HepG2 (cell line): Measurements from ENCODE around the gene PSMC2. TPM values are rescaled to one million over a fixed set of nuclear protein-coding genes. Genes with fewer than 3 reads are reported as not detected.

Experiments used
- ARID2 ChIP-seq: sonication (generic); formaldehyde crosslinking; IDR thresholded peaks from 2 replicates; pipeline ENCODE4 v1.8.1; 2022; ENCODE audit warnings: mild to moderate bottlenecking, missing genetic modification reagents, borderline replicate concordance
- EEA1 ChIP-seq: sonication (generic); formaldehyde crosslinking; IDR thresholded peaks from 2 replicates; pipeline ENCODE4 v1.5.1; 2020; ENCODE audit warnings: mild to moderate bottlenecking, missing genetic modification reagents, borderline replicate concordance
- GABPA ChIP-seq, 2 experiments: IDR thresholded peaks; 2 replicates each; pipeline ENCODE4 v1.6.1; 2011 to 2016; ENCODE audit warnings: low read depth in 2 of 2, low read length in 1 of 2, missing biosample characterization in 1 of 2, missing genetic modification characterization in 1 of 2
- NFIB ChIP-seq: sonication (generic); formaldehyde crosslinking; IDR thresholded peaks from 2 replicates; pipeline ENCODE4 v1.9.0; 2021; ENCODE audit warnings: missing genetic modification reagents, mild to moderate bottlenecking, borderline replicate concordance
- NR1H2 ChIP-seq: sonication (generic); formaldehyde crosslinking; IDR thresholded peaks from 2 replicates; pipeline ENCODE4 v1.8.1; 2022; ENCODE audit warnings: low read depth, missing genetic modification reagents, borderline replicate concordance
- RAD51 ChIP-seq: fragments of 450-650 bp; IDR thresholded peaks from 2 replicates; pipeline ENCODE4 v1.6.1; 2016; ENCODE audit warnings: borderline replicate concordance
- RFXAP ChIP-seq: sonication (generic); formaldehyde crosslinking; IDR thresholded peaks from 2 replicates; pipeline ENCODE4 v1.4.0; 2020; ENCODE audit warnings: missing genetic modification reagents, borderline replicate concordance
- SMARCC2 ChIP-seq: fragments of 450-650 bp; IDR thresholded peaks from 2 replicates; pipeline ENCODE4 v1.6.1; 2017; ENCODE audit warnings: antibody characterized with exemption, mild to moderate bottlenecking
- ZBTB7B ChIP-seq: sonication (generic); formaldehyde crosslinking; IDR thresholded peaks from 2 replicates; pipeline ENCODE4 v1.4.0; 2020; ENCODE audit warnings: missing genetic modification reagents
- ZNF44 ChIP-seq: sonication (generic); formaldehyde crosslinking; IDR thresholded peaks from 2 replicates; pipeline ENCODE4 v1.5.1; 2020; ENCODE audit warnings: mild to moderate bottlenecking, missing genetic modification reagents
- ZNF660 ChIP-seq: sonication (generic); formaldehyde crosslinking; IDR thresholded peaks from 2 replicates; pipeline ENCODE4 v1.5.1; 2020; ENCODE audit warnings: mild to moderate bottlenecking, low read depth, missing genetic modification reagents, borderline replicate concordance
- ZNF780A ChIP-seq: sonication (generic); formaldehyde crosslinking; IDR thresholded peaks from 2 replicates; pipeline ENCODE4 v1.8.0; 2022; ENCODE audit warnings: mild to moderate bottlenecking, missing genetic modification reagents, moderate library complexity
- ZNF879 ChIP-seq: sonication (generic); formaldehyde crosslinking; IDR thresholded peaks from 2 replicates; pipeline ENCODE4 v1.8.1; 2023; ENCODE audit warnings: missing genetic modification reagents
- polyA plus RNA-seq, 8 experiments: library from polyadenylated mRNA; depleted of rRNA in 3 of 8; stranded (reverse) in 7 of 8; unstranded in 1 of 8; fragments of >200 nt; fragmentation: Illumina TruSeq in 4 of 8; extraction: Trizol in 4 of 8; gene quantifications; 2 replicates each; pipeline versions ENCODE4 v1.2.1 to v1.2.3, GENCODE V29; 2011 to 2016; ENCODE audit warnings: low read depth in 4 of 8, missing spikeins in 1 of 8, mixed read lengths in 1 of 8; ENCODE audit not compliant: insufficient read depth in 1 of 8
- total RNA-seq, 5 experiments: library from RNA; depleted of rRNA; stranded (reverse); fragments of >200 nt; fragmentation: Illumina TruSeq; extraction: Trizol; gene quantifications; 2 replicates each; pipeline ENCODE4 v1.2.3, GENCODE V29; 2016; ENCODE audit warnings: low read depth in 1 of 5
- TF ChIP-seq, protein P1 (sequence below): sonication (generic); formaldehyde crosslinking; IDR thresholded peaks from 2 replicates; pipeline ENCODE4 v1.4.0; 2020; ENCODE audit warnings: missing genetic modification reagents, borderline replicate concordance
- TF ChIP-seq, protein P2 (sequence below): IDR thresholded peaks from 2 replicates; pipeline ENCODE4 v1.4.0; 2020; ENCODE audit warnings: mild to moderate bottlenecking, missing genetic modification reagents
- TF ChIP-seq, protein P3 (sequence below): sonication (generic); formaldehyde crosslinking; IDR thresholded peaks from 2 replicates; pipeline ENCODE4 v1.5.0; 2020; ENCODE audit warnings: missing genetic modification reagents
- TF ChIP-seq, protein P4 (sequence below): sonication (generic); formaldehyde crosslinking; IDR thresholded peaks from 2 replicates; pipeline ENCODE4 v1.4.0; 2020; ENCODE audit warnings: missing genetic modification reagents, borderline replicate concordance
- TF ChIP-seq, protein P5 (sequence below): sonication (generic); formaldehyde crosslinking; conservative IDR thresholded peaks from 2 replicates; pipeline ENCODE4 v1.8.1; 2023; ENCODE audit warnings: missing genetic modification reagents

PSMC2 gene
- total and polyA plus RNA-seq, 2 of the 13 experiments (the other 11 are each of a cell fraction or from before 2014, with no cell fraction given) = 89.9 to 181 TPM

DNA sequence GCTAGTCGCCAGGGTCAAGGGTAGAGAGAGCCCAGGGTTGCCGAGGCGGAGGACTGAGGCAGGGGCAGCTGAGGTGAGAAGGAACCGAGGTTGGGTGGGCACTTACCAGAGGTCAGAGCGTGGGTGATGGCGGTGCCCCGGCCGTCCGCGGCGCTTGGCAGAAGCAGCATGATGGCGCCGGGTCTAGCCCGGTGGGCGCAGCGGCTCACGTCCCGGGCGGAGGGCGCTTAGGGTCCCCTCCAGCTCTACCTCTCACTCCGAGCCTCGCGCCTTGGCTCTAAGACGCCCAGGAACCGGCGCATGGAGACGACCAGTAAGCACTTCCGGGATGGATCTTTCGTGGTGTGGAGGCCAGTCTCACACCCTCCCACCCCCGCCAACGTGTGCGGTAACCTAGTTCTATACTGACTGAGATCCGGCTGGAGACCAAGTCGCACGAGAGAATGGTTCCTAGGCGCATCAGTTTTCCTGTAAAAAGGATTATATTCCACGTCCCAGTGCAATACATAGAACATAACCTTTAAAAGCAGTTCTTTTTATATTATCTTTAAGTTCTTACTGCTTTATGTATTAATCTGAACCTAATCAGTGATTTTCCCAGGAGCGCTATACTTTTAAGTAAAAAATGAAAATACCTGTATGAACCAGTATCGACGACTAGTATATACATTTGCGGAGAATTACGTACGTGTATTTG, 2.8 kb upstream of the PSMC2 start, which contains the start of gene DNAJC2 (continued):
- TF ChIP-seq ZNF660 (no peak), ZBTB7B (CRISPR knock-in tag) (peak; percentile 60; the same call in 1 of the 2 replicates), GABPA (IDR thresholded peaks at IDR 0.05; ENCODE audit: low read depth, low read length) (peak; percentile 84), GABPA (CRISPR knock-in tag; IDR thresholded peaks at IDR 0.05; ENCODE audit: low read depth) (peak; percentile 97), RAD51 (no peak), EEA1 (CRISPR knock-in tag) (peak; percentile 90; the same call in 1 of the 2 replicates), ZNF44 (CRISPR knock-in tag) (peak; percentile 94; the same call in 1 of the 2 replicates), SMARCC2 (no peak), NFIB (CRISPR knock-in tag) (no peak), ZNF879 (CRISPR knock-in tag) (no peak), ZNF780A (CRISPR knock-in tag) (no peak), NR1H2 (CRISPR knock-in tag) (no peak), ARID2 (CRISPR knock-in tag) (peak; percentile 32; the same call in 1 of the 2 replicates), RFXAP (CRISPR knock-in tag) (peak; percentile 80)
- TF ChIP-seq, protein P1, sequence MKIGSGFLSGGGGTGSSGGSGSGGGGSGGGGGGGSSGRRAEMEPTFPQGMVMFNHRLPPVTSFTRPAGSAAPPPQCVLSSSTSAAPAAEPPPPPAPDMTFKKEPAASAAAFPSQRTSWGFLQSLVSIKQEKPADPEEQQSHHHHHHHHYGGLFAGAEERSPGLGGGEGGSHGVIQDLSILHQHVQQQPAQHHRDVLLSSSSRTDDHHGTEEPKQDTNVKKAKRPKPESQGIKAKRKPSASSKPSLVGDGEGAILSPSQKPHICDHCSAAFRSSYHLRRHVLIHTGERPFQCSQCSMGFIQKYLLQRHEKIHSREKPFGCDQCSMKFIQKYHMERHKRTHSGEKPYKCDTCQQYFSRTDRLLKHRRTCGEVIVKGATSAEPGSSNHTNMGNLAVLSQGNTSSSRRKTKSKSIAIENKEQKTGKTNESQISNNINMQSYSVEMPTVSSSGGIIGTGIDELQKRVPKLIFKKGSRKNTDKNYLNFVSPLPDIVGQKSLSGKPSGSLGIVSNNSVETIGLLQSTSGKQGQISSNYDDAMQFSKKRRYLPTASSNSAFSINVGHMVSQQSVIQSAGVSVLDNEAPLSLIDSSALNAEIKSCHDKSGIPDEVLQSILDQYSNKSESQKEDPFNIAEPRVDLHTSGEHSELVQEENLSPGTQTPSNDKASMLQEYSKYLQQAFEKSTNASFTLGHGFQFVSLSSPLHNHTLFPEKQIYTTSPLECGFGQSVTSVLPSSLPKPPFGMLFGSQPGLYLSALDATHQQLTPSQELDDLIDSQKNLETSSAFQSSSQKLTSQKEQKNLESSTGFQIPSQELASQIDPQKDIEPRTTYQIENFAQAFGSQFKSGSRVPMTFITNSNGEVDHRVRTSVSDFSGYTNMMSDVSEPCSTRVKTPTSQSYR (CRISPR knock-in tag) = 0 out of 2 replicates have a peak, but pooled peaks have one; percentile 48
- TF ChIP-seq, protein P2, sequence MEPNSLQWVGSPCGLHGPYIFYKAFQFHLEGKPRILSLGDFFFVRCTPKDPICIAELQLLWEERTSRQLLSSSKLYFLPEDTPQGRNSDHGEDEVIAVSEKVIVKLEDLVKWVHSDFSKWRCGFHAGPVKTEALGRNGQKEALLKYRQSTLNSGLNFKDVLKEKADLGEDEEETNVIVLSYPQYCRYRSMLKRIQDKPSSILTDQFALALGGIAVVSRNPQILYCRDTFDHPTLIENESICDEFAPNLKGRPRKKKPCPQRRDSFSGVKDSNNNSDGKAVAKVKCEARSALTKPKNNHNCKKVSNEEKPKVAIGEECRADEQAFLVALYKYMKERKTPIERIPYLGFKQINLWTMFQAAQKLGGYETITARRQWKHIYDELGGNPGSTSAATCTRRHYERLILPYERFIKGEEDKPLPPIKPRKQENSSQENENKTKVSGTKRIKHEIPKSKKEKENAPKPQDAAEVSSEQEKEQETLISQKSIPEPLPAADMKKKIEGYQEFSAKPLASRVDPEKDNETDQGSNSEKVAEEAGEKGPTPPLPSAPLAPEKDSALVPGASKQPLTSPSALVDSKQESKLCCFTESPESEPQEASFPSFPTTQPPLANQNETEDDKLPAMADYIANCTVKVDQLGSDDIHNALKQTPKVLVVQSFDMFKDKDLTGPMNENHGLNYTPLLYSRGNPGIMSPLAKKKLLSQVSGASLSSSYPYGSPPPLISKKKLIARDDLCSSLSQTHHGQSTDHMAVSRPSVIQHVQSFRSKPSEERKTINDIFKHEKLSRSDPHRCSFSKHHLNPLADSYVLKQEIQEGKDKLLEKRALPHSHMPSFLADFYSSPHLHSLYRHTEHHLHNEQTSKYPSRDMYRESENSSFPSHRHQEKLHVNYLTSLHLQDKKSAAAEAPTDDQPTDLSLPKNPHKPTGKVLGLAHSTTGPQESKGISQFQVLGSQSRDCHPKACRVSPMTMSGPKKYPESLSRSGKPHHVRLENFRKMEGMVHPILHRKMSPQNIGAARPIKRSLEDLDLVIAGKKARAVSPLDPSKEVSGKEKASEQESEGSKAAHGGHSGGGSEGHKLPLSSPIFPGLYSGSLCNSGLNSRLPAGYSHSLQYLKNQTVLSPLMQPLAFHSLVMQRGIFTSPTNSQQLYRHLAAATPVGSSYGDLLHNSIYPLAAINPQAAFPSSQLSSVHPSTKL (CRISPR knock-in tag) = peak; percentile 83
- TF ChIP-seq, protein P3, sequence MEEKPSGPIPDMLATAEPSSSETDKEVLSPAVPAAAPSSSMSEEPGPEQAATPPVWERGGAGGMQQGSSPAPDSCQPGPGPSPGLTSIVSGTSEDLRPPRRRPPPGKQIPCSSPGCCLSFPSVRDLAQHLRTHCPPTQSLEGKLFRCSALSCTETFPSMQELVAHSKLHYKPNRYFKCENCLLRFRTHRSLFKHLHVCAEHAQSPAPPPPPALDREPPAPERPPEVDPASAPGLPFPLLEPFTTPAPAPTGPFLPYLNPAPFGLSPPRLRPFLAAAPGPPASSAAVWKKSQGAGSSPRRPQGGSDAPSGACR (CRISPR knock-in tag) = peak; percentile 99
- TF ChIP-seq, protein P4, sequence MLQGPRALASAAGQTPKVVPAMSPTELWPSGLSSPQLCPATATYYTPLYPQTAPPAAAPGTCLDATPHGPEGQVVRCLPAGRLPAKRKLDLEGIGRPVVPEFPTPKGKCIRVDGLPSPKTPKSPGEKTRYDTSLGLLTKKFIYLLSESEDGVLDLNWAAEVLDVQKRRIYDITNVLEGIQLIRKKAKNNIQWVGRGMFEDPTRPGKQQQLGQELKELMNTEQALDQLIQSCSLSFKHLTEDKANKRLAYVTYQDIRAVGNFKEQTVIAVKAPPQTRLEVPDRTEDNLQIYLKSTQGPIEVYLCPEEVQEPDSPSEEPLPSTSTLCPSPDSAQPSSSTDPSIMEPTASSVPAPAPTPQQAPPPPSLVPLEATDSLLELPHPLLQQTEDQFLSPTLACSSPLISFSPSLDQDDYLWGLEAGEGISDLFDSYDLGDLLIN = no peak
- TF ChIP-seq, protein P5, sequence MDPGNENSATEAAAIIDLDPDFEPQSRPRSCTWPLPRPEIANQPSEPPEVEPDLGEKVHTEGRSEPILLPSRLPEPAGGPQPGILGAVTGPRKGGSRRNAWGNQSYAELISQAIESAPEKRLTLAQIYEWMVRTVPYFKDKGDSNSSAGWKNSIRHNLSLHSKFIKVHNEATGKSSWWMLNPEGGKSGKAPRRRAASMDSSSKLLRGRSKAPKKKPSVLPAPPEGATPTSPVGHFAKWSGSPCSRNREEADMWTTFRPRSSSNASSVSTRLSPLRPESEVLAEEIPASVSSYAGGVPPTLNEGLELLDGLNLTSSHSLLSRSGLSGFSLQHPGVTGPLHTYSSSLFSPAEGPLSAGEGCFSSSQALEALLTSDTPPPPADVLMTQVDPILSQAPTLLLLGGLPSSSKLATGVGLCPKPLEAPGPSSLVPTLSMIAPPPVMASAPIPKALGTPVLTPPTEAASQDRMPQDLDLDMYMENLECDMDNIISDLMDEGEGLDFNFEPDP (CRISPR knock-in tag) = peak; percentile 90; the same call in 1 of the 2 replicates
